Activated naive CD8-positive, alpha-beta T cell treated with anti-CD3 and anti-CD28 coated beads, Interleukin-2, amount 50 U/mL, for 24 hours (primary cell): ENCODE measurements around the gene MARS2.
"Not testable (repeated sequence)": the region's sequence is repeated elsewhere in the genome, so short reads cannot be mapped to it uniquely, and the experiment has no call there.

ENCODE experiments used
- ATAC-seq: fragments of 150-1000 bp; cut with Tn5 transposase; one replicate; pipeline ENCODE4 v1.10.0; 2021
- DNase-seq: peaks from one replicate; pipeline ENCODE4 v3.0.0; 2021
- H3K27ac Mint-ChIP-seq: one replicate; pipeline ENCODE4 v1.8.0; 2021; ENCODE audit warnings: mild to moderate bottlenecking, mixed read lengths
- H3K27me3 Mint-ChIP-seq: one replicate; pipeline ENCODE4 v1.8.0; 2021; ENCODE audit warnings: mixed read lengths
- H3K36me3 Mint-ChIP-seq: one replicate; pipeline ENCODE4 v1.8.0; 2021; ENCODE audit warnings: low read depth, mixed read lengths
- H3K4me1 Mint-ChIP-seq: one replicate; pipeline ENCODE4 v1.8.0; 2021; ENCODE audit warnings: mixed read lengths
- H3K4me3 Mint-ChIP-seq: one replicate; pipeline ENCODE4 v1.8.0; 2021; ENCODE audit warnings: mild to moderate bottlenecking, moderate library complexity, mixed read lengths
- H3K9me3 Mint-ChIP-seq: one replicate; pipeline ENCODE4 v1.8.0; 2021; ENCODE audit warnings: mixed read lengths

MARS2 gene

DNA sequence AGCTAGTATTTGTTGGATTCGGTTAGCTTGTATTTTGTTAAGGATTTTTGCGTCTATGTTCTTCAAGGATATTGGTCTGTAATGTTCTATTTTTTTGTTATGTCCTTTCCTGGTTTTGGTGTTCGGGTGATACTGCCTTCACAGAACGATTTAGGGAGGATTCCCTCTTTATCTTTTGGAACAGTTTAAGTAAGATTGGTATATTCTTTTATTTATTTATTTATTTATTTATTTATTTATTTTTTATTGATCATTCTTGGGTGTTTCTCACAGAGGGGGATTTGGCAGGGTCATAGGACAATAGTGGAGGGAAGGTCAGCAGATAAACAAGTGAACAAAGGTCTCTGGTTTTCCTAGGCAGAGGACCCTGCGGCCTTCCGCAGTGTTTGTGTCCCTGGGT is 10.0 kb upstream of the MARS2 start:
- H3K27ac Mint-ChIP-seq, H3K27me3 Mint-ChIP-seq, DNase-seq, H3K9me3 Mint-ChIP-seq, H3K4me1 Mint-ChIP-seq, H3K36me3 Mint-ChIP-seq, H3K4me3 Mint-ChIP-seq, ATAC-seq: not testable (repeated sequence)

DNA sequence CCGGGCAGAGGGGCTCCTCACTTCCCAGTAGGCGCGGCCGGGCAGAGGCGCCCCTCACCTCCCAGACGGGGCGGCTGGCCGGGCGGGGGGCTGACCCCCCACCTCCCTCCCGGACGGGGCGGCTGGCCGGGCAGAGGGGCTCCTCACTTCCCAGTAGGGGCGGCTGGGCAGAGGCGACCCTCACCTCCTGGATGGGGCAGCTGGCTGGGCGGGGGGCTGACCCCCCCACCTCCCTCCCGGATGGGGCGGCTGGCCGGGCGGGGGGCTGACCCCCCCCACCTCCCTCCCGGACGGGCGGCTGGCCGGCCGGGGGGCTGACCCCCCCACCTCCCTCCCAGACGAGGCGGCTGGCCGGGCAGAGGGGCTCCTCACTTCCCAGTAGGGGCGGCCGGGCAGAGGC is 9.2 kb upstream of the MARS2 start:
- DNase-seq, H3K4me1 Mint-ChIP-seq, H3K9me3 Mint-ChIP-seq: not testable (repeated sequence)

GRCh38 chr2:197696571-197696970 is 8.6 kb upstream of the MARS2 start:
- not testable (repeated sequence) for H3K4me3 Mint-ChIP-seq, H3K27me3 Mint-ChIP-seq, DNase-seq, H3K36me3 Mint-ChIP-seq, ATAC-seq, H3K27ac Mint-ChIP-seq, H3K4me1 Mint-ChIP-seq, H3K9me3 Mint-ChIP-seq

More for the DNA sequence above, 9.2 kb upstream of the MARS2 start:
- not testable (repeated sequence) for H3K27me3 Mint-ChIP-seq, ATAC-seq, H3K36me3 Mint-ChIP-seq, H3K27ac Mint-ChIP-seq, H3K4me3 Mint-ChIP-seq

DNA sequence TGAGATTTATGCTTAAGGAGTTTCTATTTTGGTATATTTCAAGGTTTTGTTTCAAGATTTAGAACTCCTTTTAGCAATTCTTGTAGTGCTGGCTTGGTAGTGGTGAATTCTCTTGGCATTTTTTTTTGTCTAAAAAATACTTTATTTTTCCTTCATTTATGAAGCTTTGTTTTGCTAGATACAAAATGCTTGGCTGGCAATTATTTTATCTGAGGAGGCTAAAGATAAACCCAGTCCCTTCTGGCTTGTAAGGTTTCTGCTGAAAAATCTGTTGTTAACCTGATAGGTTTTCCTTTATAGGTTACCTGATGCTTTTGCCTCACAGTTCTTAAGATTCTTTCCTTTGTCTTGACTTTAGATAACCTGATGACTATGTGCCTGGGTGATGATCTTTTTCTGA is 5.4 kb upstream of the MARS2 start:
- ATAC-seq, H3K27ac Mint-ChIP-seq, DNase-seq, H3K27me3 Mint-ChIP-seq, H3K4me1 Mint-ChIP-seq, H3K4me3 Mint-ChIP-seq, H3K9me3 Mint-ChIP-seq, H3K36me3 Mint-ChIP-seq: not testable (repeated sequence)

DNA sequence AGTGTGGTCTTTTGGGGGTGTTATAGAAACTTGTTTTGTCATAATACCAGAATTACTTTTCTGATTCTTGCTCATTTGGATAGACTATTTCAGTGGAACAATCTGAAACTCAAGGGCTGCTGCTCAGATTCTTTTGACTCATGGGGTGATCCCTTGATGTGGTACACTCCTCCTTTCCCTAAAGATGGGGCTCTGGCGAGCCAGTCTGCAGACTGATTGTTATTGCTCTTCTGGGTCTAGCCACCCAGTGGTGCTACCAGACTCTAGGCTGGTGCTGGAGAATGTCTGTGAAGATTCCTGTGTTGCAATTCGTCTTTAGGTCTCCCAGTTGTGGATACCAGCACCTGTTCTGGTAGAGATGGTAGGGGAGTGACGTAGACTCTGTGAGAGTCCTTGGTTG is 4.2 kb upstream of the MARS2 start:
- Mint-ChIP-seq H3K4me1 (peaks cover 6% of the 10 kb centered on the region), H3K36me3 (peaks cover 2% of the 10 kb centered on the region), H3K27ac (no peak overlapping the region), H3K9me3 (no peaks in the 10 kb centered on the region), H3K27me3 (peaks cover 8% of the 10 kb centered on the region), H3K4me3 (no peak overlapping the region)
- ATAC-seq: no peak
- no peak for DNase-seq

DNA sequence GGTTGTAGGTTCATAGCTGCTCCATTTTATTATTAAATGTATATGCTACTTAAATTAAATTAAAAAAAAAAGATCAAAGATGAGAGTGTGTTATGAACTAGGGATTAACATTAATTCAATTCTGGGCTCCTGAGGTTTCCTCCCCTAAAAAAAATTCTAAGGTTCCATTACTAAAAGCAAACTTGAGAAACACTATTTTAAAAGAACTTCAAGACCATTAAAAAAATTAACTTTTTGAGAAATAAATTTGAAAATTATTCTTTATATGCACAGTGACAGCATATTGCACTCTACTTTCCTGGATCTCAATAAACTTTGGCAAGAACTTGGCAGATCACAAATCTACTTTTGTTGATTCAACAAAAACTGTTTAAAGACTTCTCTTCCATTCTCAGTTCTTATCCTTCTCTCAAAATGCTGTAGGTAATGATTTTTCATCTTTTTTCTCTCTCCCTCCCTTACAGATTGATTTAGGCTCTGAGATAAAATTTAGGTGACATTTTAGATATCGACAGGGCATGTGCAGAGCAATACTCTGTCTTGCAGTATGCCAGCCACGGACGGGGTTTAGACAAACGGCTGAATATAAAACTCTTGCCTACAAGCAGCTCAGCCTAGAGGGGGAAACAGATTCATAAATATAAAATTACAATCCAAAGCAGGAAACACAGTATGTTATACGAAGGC is 592 bp upstream of the MARS2 start:
- peaks cover 24% of the 10 kb centered on the region for H3K36me3 Mint-ChIP-seq
- peaks cover 6% of the 10 kb centered on the region for H3K27me3 Mint-ChIP-seq
- peak overlapping the region; percentile 93 for H3K27ac Mint-ChIP-seq
- ATAC-seq (peak; percentile 30), DNase-seq (no peak)
- peak overlapping the region; percentile 86 for H3K4me3 Mint-ChIP-seq
- H3K9me3 Mint-ChIP-seq: no peaks in the 10 kb centered on the region
- peaks cover 27% of the 10 kb centered on the region for H3K4me1 Mint-ChIP-seq

DNA sequence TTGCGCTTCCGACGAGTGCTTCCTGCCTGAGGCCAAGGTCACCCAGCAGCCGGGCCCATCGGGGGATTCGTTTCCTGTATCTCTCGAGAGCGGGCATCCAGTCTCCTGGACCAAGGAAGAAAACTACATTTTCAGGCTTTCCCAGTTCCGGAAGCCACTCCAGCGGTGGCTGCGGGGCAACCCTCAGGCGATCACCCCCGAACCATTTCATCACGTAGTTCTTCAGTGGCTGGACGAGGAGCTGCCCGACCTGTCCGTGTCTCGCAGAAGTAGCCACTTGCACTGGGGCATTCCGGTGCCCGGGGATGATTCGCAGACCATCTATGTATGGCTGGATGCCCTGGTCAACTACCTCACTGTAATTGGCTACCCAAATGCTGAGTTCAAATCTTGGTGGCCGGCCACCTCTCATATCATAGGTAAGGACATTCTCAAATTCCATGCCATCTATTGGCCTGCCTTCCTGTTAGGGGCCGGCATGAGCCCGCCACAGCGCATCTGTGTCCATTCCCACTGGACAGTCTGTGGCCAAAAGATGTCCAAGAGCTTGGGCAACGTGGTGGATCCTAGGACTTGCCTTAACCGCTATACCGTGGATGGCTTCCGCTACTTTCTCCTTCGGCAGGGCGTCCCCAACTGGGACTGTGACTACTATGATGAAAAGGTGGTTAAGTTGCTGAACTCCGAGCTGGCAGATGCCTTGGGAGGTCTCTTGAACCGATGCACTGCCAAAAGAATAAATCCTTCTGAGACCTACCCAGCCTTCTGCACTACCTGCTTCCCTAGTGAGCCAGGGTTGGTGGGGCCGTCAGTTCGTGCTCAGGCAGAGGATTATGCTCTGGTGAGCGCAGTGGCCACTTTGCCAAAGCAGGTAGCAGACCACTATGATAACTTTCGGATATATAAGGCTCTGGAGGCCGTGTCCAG is 1.0 kb downstream of the MARS2 start:
- peaks cover 41% of the 10 kb centered on the region for H3K4me1 Mint-ChIP-seq
- H3K4me3 Mint-ChIP-seq: peak overlapping the region; percentile 86
- peak overlapping the region; percentile 93 for H3K27ac Mint-ChIP-seq
- no peaks in the 10 kb centered on the region for H3K27me3 Mint-ChIP-seq
- H3K9me3 Mint-ChIP-seq: no peaks in the 10 kb centered on the region
- DNase-seq (peak; percentile 12), ATAC-seq (no peak)
- peaks cover 32% of the 10 kb centered on the region for H3K36me3 Mint-ChIP-seq

GRCh38 chr2:197706839-197707207 is 1.7 kb downstream of the MARS2 start:
- Mint-ChIP-seq H3K9me3 (no peaks in the 10 kb centered on the region), H3K27ac (no peak overlapping the region), H3K4me3 (peak overlapping the region; percentile 86), H3K36me3 (peaks cover 38% of the 10 kb centered on the region), H3K4me1 (peaks cover 46% of the 10 kb centered on the region), H3K27me3 (no peaks in the 10 kb centered on the region)
- DNase-seq: no peak
- no peak for ATAC-seq

DNA sequence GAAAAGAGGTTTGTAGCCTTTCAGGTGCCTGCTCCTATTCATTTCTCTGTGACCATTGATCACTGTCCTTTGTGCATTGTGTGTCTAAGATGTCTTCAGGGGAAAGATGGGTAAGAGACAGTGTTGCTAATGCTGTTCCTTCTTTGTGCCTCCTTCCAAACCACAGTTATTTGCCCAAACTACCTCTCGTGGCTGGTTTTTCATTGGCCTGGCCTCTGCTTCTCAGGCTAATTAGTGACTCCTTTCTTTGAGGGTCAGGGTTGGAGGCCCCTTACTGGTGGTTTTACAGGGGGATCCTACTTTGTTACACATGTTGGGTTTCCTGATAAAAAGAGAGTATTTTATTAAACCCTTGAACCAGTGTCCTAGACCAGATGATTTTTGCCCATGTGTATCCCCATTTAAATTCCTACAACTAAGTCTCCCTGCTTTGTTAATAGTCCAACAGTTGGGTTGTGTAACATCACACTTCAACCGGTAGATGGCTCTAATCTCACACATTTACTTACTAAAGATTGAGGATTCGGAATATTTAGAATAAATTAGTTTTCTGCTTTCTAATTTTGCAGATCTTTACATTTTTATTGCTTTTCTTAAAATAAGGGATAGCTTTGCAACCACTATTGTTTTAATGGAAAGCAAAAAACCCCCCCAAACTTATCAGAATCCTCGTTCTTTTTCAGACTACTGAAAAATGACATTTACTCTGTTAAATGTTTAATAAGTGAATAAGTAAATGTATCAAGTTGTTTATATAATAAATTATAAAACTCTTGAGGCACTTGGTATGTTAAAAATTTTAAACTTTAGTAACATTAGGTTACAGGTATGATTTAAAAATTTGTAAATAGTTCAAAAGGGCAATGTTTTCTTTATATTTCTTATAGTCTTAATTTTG is 2.4 kb downstream of the MARS2 start:
- DNase-seq (no peak), ATAC-seq (no peak)
- peaks cover 43% of the 10 kb centered on the region for H3K36me3 Mint-ChIP-seq
- H3K9me3 Mint-ChIP-seq: no peaks in the 10 kb centered on the region
- peaks cover 46% of the 10 kb centered on the region for H3K4me1 Mint-ChIP-seq
- no peak overlapping the region for H3K27ac Mint-ChIP-seq
- H3K4me3 Mint-ChIP-seq: peak overlapping the region; percentile 86
- no peaks in the 10 kb centered on the region for H3K27me3 Mint-ChIP-seq

DNA sequence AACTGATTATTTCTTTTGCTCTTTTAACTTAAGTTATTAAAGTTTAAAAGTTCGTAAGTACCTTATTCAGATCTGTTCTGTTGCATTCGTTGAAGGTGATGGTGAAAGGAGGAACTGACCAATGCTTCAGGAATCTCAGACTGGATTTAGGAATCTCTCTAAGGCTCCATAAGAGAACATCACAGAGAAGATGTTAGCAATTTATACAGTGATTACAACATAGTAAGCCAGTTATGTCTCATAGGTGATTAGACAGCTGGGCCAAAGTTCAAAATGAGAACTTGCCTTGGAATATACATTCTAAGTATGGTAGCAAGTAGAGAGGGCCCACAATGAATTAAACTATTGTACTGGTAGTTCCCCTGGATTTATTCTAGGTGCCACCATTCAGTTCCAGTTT is 3.2 kb downstream of the MARS2 start:
- peaks cover 49% of the 10 kb centered on the region for H3K4me1 Mint-ChIP-seq
- no peak for DNase-seq
- no peaks in the 10 kb centered on the region for H3K9me3 Mint-ChIP-seq
- H3K27ac Mint-ChIP-seq: peak overlapping the region; percentile 2
- no peaks in the 10 kb centered on the region for H3K27me3 Mint-ChIP-seq
- peak overlapping the region; percentile 69 for H3K4me3 Mint-ChIP-seq
- peaks cover 48% of the 10 kb centered on the region for H3K36me3 Mint-ChIP-seq
- no peak for ATAC-seq

- H3K27ac Mint-ChIP-seq, H3K27me3 Mint-ChIP-seq, H3K9me3 Mint-ChIP-seq, ATAC-seq, DNase-seq: not testable (repeated sequence)
- peaks cover 53% of the 10 kb centered on the region for H3K36me3 Mint-ChIP-seq
- peak overlapping the region; percentile 69 for H3K4me3 Mint-ChIP-seq
- H3K4me1 Mint-ChIP-seq: peaks cover 50% of the 10 kb centered on the region
These were observed 4.0 kb downstream of the MARS2 start for GRCh38 chr2:197709140-197709539.

- DNase-seq (peak; percentile 15), ATAC-seq (peak; percentile 78)
- Mint-ChIP-seq H3K9me3 (no peaks in the 10 kb centered on the region), H3K4me1 (peaks cover 47% of the 10 kb centered on the region), H3K27me3 (no peaks in the 10 kb centered on the region), H3K4me3 (peak overlapping the region; percentile 12), H3K27ac (no peak overlapping the region), H3K36me3 (peaks cover 58% of the 10 kb centered on the region)
These were observed 5.4 kb downstream of the MARS2 start for GRCh38 chr2:197710424-197711042.

DNA sequence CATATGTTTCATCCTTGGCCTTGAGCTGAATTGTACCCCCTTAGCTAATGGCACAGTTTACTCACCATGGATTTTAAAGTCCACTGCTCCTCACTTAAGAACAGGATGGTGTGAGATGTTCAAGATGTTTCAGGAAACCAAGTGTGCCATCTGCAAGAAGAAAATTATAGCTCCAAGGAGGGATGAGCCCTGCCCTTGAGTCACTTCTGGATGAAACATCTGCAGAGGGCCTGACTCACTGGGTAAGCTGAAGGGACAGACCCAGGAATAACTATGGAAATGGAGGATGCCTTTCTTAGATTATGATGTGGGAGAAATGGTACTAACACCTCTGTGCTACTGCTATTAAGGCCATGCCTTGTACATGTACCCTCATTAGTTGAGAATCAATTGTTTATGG is 6.4 kb downstream of the MARS2 start:
- H3K9me3 Mint-ChIP-seq: no peaks in the 10 kb centered on the region
- no peaks in the 10 kb centered on the region for H3K27me3 Mint-ChIP-seq
- H3K27ac Mint-ChIP-seq: no peak overlapping the region
- ATAC-seq (no peak), DNase-seq (no peak)
- H3K4me3 Mint-ChIP-seq: no peak overlapping the region
- peaks cover 55% of the 10 kb centered on the region for H3K36me3 Mint-ChIP-seq
- H3K4me1 Mint-ChIP-seq: peaks cover 44% of the 10 kb centered on the region

DNA sequence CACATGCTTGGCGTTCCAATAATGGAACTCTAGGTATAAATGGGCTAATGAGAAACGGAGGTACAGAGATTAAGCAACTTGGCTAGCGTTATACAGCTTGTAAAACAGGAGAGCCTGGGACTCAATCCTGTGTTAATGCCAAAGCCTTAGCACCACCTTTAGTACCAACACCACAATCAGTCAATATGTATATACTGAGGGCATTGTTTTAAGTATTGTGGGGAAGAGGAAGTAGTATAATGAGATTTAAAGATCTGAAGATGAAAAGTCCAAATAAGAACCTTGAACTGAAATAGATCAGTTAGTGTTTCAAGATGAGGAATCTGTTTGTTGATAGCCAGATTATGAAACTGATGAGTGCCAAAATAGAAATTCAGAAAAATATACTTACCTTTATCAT is 8.1 kb downstream of the MARS2 start:
- peaks cover 49% of the 10 kb centered on the region for H3K36me3 Mint-ChIP-seq
- H3K27me3 Mint-ChIP-seq: no peaks in the 10 kb centered on the region
- ATAC-seq (no peak), DNase-seq (no peak)
- H3K4me1 Mint-ChIP-seq: peaks cover 38% of the 10 kb centered on the region
- no peak overlapping the region for H3K27ac Mint-ChIP-seq
- H3K4me3 Mint-ChIP-seq: no peak overlapping the region
- no peaks in the 10 kb centered on the region for H3K9me3 Mint-ChIP-seq
